SJSA1 (cell line): ENCODE results near the gene PAK4. TPM values are rescaled to one million over a fixed set of nuclear protein-coding genes. Genes with fewer than 3 reads are reported as not detected.
"Not testable (repeated sequence)": the region's sequence is repeated elsewhere in the genome, so short reads cannot be mapped to it uniquely, and the experiment has no call there.

Source experiments
- DNase-seq, 2 experiments: peaks; one replicate each; pipeline ENCODE4 v3.0.0-alpha.2; 2015 to 2020; ENCODE audit warnings: low spot score in 2 of 2, low read depth in 1 of 2
- H3K27ac ChIP-seq: fragments of 250-450 bp; sonication (Bioruptor Pico); 2 replicates; pipeline ENCODE4 v1.5.1; 2020; ENCODE audit warnings: mild to moderate bottlenecking, moderate library complexity
- H3K27me3 ChIP-seq: fragments of 250-450 bp; sonication (Bioruptor Pico); replicated peaks from 2 replicates; pipeline ENCODE4 v1.5.1; 2020; ENCODE audit warnings: mild to moderate bottlenecking, moderate library complexity
- H3K36me3 ChIP-seq: fragments of 250-450 bp; sonication (Bioruptor Pico); 2 replicates; pipeline ENCODE4 v1.5.1; 2020; ENCODE audit warnings: mild to moderate bottlenecking
- H3K4me1 ChIP-seq: fragments of 250-450 bp; sonication (Bioruptor Pico); replicated peaks from 2 replicates; pipeline ENCODE4 v1.6.1; 2021; ENCODE audit warnings: mild to moderate bottlenecking
- H3K4me3 ChIP-seq: fragments of 250-450 bp; sonication (Bioruptor Pico); 2 replicates; pipeline ENCODE4 v1.5.1; 2020; ENCODE audit warnings: mild to moderate bottlenecking
- H3K9me3 ChIP-seq: fragments of 250-450 bp; sonication (Bioruptor Pico); replicated peaks from 2 replicates; pipeline ENCODE4 v1.5.1; 2020; ENCODE audit warnings: mild to moderate bottlenecking
- total RNA-seq: library from RNA; depleted of rRNA; stranded (reverse); fragments of >200 nt; shearing (Covaris generic); gene quantifications from 2 replicates; pipeline ENCODE4 v1.2.3, GENCODE V29; 2014

The PAK4 gene
- total RNA-seq, 1 experiment from 2014 or later: 7.2 TPM

DNA sequence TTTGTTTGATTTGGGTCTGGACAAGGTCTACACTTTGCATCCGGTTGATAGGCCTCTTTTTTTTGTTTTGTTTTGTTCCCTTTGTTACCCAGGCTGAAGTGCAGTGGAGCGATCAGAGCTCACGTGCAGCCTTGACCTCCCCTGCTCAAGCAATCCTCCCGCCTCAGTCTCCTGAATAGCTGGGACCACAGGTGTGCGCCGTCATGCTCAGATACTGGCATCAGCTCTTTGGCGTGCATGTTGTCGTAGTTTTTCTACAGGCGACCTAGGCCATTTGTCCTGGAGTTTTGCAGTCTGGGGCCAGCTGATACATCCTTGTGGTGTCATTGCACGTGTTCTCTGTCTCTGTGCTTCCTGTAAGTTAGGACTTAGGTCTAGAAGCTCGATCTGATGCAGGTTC lies 16.3 kb downstream of the PAK4 start:
- Histone ChIP-seq H3K4me1 (peaks cover 7% of the 10 kb centered on the region; the same call in 1 of the 2 replicates), H3K27ac (no peak overlapping the region), H3K36me3 (no peaks in the 10 kb centered on the region), H3K9me3 (no peaks in the 10 kb centered on the region), H3K4me3 (no peak overlapping the region), H3K27me3 (no peaks in the 10 kb centered on the region)
- DNase-seq: no peak

DNA sequence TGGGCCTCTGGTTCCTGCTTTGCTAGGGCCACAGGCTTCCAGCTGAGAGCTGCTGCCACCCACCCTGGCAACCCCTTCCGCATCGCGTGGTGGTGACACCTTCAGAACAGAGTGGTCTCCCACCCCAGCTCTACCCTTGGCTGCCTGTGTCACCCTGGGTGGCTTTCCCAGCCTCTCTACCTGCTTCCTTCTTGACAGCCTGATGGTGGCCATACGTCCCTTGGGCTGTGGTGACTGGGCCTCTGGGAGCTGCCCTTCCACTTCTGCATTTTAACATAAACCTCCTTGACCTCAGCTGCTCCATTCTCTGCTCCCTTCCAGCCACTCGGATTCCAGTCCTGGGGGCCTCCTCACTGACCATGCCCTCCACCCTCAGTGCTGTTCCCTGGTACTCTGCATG lies 17.0 kb downstream of the PAK4 start:
- no peaks in the 10 kb centered on the region for H3K36me3 ChIP-seq
- H3K4me1 ChIP-seq: peaks cover 7% of the 10 kb centered on the region; the same call in 1 of the 2 replicates
- no peaks in the 10 kb centered on the region for H3K9me3 ChIP-seq
- H3K27ac ChIP-seq: no peak overlapping the region
- no peak overlapping the region for H3K4me3 ChIP-seq
- no peak for DNase-seq
- no peaks in the 10 kb centered on the region for H3K27me3 ChIP-seq

DNA sequence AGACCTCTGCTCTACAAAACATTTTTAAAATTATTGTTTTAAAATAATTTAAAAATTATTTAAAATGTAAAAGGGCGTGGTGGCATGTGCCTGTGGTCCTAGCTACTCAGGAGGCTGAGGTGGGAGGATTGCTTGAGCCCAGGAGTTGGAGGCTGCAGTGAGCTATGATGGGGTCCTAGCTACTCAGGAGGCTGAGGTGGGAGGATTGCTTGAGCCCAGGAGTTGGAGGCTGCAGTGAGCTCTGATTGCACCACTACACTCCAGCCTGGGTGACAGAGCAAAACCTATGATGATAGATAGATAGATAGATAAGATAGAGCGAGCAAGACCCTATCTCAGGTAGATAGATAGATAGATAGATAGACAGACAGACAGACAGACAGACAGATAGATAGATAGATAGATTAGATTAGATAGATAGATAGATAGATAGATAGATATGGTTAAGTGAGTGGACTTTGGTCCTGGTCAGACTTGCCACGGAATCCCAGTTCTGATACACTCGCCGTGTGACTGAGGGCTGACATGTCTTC lies 18.2 kb downstream of the PAK4 start:
- not testable (repeated sequence) for H3K9me3 ChIP-seq, H3K36me3 ChIP-seq, H3K27ac ChIP-seq, DNase-seq, H3K27me3 ChIP-seq, H3K4me1 ChIP-seq, H3K4me3 ChIP-seq

DNA sequence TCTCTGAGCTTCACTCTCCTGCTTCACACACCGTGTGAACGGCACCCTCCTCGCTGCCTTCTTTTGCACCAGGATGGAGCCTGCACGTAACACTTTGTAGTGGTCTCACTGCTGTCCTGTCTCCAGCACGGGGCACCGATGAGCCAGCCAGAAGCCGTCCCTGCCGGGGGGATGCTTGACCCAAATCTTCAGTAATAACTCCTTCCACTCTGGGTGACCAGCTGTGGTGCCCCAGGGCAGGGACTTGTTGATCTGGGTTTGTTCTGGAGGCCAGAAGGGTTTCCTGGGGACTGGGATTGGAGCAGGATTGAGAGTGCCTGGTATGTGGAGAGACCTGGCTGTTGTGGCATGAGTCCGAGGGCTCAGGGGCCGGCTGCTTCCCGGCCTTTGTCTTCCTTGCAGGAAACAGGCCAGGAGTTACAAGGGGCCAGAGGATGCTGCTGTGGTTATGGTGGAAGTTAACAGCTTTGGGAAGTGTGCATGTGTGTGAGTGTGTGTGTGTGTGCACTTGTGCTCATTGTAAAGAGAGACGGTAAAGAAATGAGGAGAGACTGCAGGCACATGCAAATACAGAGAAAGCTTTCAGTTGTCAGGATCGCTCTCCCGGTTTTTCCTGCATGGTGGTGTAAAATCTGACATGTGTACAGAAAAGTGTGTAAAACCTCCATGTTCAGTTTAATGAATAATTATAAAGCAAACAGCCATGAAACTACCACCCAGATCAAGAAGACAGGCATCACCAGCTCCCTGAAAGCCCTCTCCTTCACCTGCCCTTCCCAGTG lies 18.9 kb downstream of the PAK4 start:
- DNase-seq: no peak
- no peaks in the 10 kb centered on the region for H3K9me3 ChIP-seq
- no peak overlapping the region for H3K4me3 ChIP-seq
- 0 out of 2 replicates have a peak, but pooled peaks cover under 1% of the 10 kb centered on the region for H3K4me1 ChIP-seq
- H3K36me3 ChIP-seq: peaks cover 5% of the 10 kb centered on the region; the same call in 1 of the 2 replicates
- H3K27ac ChIP-seq: no peak overlapping the region
- H3K27me3 ChIP-seq: no peaks in the 10 kb centered on the region

DNA sequence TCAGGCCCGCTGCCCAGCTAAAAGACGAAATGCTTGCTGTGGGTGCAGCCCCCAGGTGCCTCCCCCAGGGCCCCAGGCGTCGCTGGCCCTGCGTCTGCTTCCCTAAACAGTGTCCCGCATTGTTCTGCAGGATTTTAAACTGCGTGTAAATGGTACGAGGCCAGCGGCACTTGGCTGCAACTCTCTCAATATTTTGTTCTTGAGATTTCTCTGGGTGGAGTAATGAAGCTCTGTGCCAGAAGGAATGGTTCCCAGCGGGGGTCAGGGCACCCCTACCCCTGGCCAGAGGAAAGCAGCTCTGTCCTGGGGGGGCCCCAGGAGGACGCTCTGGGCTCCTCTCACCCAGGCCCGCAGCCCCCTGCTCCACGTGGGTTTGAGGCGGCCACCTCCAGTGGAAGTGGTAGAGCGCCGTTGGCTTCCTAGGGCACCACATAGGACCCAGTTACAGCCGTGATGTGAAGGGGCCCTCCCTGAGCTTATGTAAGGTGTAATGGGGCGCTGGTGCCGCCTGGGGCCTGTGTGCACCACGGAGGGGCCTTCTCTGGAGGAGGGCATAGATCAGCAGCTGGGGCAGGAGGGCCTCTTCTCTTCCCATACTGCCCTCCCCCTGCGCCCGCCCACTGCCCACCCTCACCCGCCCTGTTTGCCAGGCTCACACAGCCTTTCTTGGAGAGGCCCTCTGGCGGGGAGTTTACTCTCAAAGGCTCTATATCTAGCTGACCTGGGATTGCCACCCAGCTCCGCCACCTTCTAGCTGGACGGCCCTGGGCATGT lies 19.8 kb downstream of the PAK4 start:
- H3K27ac ChIP-seq: no peak overlapping the region
- H3K4me3 ChIP-seq: no peak overlapping the region

DNA sequence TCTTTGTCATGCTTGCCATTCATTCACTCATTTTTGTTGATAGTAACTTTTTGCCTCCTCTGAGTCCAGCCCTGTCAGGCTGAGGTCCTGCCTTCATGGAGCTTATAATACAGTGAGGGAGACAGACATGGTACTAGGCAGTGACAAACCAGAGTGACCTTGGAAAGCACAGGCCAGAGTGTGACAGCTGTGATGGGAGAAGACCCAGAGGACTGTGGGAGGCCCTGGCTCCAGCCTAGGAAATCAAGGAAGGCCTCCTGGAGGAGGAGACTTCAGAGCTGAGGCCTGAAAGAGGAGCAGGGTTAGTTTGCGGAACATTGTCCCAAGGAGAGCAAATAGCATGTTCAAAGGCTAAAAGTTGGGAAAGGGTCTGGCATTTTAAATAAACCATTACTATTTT lies 20.5 kb downstream of the PAK4 start:
- H3K27me3 ChIP-seq: no peaks in the 10 kb centered on the region
- H3K4me3 ChIP-seq: no peak overlapping the region
- peaks cover 5% of the 10 kb centered on the region; the same call in 1 of the 2 replicates for H3K36me3 ChIP-seq
- H3K9me3 ChIP-seq: no peaks in the 10 kb centered on the region
- H3K27ac ChIP-seq: no peak overlapping the region
- no peak for DNase-seq
- no peaks in the 10 kb centered on the region for H3K4me1 ChIP-seq

More for the DNA sequence above, 19.8 kb downstream of the PAK4 start:
- peaks cover 5% of the 10 kb centered on the region; the same call in 1 of the 2 replicates for H3K36me3 ChIP-seq
- H3K9me3 ChIP-seq: no peaks in the 10 kb centered on the region
- DNase-seq: no peak
- H3K27me3 ChIP-seq: no peaks in the 10 kb centered on the region
- H3K4me1 ChIP-seq: no peaks in the 10 kb centered on the region

DNA sequence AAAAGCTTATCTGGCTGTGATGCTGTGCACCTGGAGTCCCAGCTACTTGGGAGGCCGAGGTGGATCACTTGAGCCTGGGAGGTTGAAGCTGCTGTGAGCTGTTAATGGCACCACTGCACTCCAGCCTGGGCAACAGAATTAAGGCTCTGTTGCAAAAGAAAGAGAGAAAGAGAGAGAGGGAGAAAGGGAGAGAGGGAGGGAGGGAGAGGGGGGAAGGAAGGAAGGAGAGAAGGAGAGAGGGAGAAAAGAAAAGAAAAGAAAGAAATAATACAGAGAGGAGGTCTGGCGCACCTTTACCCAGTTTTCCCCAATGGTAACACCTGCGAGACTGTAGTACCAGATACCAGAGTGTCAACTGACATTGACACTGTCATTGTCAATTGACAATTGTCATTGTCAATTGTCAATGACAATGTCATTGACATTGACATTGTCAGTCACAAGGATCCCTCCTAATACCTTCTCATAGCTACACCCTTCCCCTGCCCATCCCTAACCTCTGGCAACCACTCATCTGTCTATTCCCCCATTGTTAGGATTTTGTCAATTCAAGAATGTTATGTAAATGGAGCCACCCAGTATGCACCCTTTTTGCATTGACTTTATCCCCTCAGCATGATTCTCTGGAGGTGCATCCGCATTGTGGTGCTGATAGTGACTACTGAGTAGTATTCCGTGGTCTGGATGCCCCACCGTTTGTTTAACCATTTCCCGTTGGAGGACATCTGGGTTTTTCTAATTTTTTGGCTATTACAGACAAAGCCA lies 21.3 kb downstream of the PAK4 start:
- no peak overlapping the region for H3K27ac ChIP-seq
- H3K4me3 ChIP-seq: no peak overlapping the region
- H3K27me3 ChIP-seq: no peaks in the 10 kb centered on the region
- peaks cover 5% of the 10 kb centered on the region; the same call in 1 of the 2 replicates for H3K36me3 ChIP-seq
- DNase-seq: no peak
- no peaks in the 10 kb centered on the region for H3K9me3 ChIP-seq
- H3K4me1 ChIP-seq: no peaks in the 10 kb centered on the region

DNA sequence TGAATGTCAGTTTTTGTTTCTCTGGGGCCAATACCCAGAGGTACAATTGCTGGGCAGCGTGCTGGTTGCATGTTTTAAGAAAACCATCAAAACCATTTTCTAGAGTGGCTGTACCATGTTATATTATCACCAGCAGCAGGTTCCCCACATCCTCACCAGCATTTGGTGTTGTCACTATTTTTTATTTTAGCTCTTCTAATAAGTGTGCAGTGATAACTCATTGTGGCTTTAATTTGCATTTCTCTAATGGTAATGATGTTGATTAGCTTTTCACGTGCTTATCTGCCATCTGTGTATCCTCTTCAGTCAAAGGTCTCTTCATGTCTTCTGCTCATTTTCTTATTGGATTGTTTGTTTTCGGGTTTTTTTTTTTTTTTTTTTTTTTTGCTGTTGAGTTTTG lies 21.9 kb downstream of the PAK4 start:
- Histone ChIP-seq H3K27ac (no peak overlapping the region), H3K4me1 (no peaks in the 10 kb centered on the region), H3K4me3 (no peak overlapping the region), H3K9me3 (no peaks in the 10 kb centered on the region), H3K36me3 (peaks cover 5% of the 10 kb centered on the region; the same call in 1 of the 2 replicates), H3K27me3 (no peaks in the 10 kb centered on the region)
- DNase-seq: no peak

DNA sequence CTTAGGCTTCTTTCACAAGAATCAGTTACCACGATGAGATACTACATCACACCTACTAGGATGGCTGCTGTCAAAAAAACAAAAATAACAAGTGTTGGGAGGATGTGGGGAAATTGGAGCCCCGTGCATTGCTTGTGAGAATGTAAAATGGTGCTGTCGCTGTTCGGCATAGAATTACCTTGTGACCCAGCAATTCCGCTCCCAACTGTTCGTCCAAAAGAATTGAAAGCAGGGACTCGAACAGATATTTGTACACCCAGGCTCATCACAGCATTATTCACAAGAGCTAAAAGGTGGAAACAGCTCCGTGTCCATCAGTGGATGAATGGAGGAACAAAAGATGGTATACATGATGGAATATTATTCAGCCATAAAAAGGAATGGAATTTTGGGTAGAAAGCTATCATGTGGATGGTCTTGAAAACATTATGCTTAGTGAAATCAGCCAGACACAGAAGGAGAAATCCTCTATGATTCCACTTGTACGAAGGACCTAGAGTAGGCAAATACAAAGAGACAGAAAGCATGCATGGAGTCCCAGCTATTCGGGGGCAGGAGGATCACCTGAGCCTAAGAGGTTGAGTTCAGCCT lies 23.4 kb downstream of the PAK4 start:
- Histone ChIP-seq H3K36me3 (peaks cover 7% of the 10 kb centered on the region), H3K4me3 (no peak overlapping the region), H3K9me3 (no peaks in the 10 kb centered on the region), H3K27me3 (no peaks in the 10 kb centered on the region), H3K27ac (no peak overlapping the region), H3K4me1 (no peaks in the 10 kb centered on the region)
- DNase-seq: no peak

DNA sequence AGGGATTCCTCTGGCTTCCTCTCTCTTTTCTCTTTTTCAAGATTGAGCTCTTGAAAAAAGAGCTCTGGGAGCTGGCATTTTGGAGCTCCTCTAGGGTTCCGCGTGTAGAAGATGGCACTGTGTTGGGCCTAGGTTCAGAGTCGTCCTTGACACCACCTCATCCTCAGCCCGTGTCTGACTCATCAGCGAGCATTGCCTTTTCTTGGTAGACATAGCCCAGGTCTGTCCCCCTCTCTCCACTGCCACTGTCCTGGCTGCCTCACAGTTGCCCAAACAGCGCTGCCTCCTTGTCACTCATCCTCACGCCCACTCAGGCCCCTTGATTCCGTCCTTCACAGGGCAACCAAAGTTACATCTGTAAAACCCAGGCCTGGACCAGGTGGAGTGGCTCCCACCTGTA lies 24.6 kb downstream of the PAK4 start:
- DNase-seq: no peak
- no peaks in the 10 kb centered on the region for H3K27me3 ChIP-seq
- H3K4me1 ChIP-seq: no peaks in the 10 kb centered on the region
- H3K27ac ChIP-seq: no peak overlapping the region
- peaks cover 7% of the 10 kb centered on the region for H3K36me3 ChIP-seq
- H3K9me3 ChIP-seq: no peaks in the 10 kb centered on the region
- no peak overlapping the region for H3K4me3 ChIP-seq

DNA sequence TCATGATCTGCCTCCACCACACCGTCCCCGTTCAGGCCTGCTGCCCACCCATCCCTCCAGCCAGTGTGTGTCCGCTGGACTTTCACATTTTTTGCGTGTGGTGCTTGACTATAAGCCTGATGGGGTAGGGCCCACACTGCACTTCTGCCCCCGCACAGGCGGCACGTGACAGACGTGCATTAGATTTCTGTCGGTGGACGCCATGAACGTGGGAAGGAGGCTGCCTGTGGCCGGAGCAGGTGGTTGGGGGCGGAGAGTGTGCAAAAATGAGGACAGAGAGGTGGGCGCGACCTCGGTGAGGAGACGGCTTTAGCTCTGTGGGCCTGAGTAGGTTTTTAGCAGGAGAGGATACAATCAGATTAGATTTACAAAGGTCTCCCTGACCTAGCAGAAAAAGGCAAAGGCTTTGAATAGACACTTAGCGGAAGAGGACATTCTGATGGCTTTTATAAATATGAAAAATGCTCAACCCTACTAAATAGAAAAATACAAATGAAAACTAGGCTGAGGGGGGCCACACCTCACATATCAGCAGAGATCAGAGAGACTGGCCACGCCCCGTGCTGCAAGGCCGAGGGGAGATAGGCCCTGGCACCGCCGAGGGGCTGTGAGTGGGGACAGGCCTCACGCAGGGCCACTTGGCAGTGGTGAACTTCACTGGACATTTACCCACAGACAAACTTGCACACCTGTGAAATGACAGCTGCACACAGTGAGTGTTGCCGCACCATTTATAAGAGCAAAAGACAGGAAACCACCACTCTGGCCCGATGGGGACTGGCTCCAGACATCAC lies 25.4 kb downstream of the PAK4 start:
- H3K4me1 ChIP-seq: no peaks in the 10 kb centered on the region
- H3K4me3 ChIP-seq: no peak overlapping the region
- peaks cover 10% of the 10 kb centered on the region for H3K36me3 ChIP-seq
- DNase-seq: no peak
- no peaks in the 10 kb centered on the region for H3K9me3 ChIP-seq
- H3K27ac ChIP-seq: no peak overlapping the region
- H3K27me3 ChIP-seq: no peaks in the 10 kb centered on the region

DNA sequence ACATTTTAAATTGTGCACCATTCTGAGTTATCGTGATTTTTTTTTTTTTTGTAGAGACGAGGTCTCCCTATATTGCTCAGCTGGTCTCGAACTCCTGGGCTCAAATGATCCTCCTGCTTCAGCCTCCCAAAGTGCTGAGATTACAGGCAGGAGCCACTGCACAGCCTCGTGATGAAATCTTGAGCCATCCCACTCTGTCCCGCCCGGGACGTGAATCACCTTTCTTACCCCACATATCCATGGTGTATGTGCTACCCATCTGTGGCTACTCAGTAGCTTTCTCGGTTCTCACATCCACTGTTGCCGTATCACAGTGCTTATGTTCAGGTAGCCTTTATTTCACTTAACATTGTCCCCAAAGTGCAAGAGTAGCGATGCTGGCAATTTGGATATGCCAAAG lies 26.5 kb downstream of the PAK4 start:
- Histone ChIP-seq H3K27me3 (no peaks in the 10 kb centered on the region), H3K27ac (no peak overlapping the region), H3K9me3 (no peaks in the 10 kb centered on the region), H3K4me3 (no peak overlapping the region), H3K4me1 (peaks cover 3% of the 10 kb centered on the region), H3K36me3 (peaks cover 10% of the 10 kb centered on the region)
- DNase-seq: no peak
